ENCODE measurements around the gene MAPK8IP1.

DNA sequence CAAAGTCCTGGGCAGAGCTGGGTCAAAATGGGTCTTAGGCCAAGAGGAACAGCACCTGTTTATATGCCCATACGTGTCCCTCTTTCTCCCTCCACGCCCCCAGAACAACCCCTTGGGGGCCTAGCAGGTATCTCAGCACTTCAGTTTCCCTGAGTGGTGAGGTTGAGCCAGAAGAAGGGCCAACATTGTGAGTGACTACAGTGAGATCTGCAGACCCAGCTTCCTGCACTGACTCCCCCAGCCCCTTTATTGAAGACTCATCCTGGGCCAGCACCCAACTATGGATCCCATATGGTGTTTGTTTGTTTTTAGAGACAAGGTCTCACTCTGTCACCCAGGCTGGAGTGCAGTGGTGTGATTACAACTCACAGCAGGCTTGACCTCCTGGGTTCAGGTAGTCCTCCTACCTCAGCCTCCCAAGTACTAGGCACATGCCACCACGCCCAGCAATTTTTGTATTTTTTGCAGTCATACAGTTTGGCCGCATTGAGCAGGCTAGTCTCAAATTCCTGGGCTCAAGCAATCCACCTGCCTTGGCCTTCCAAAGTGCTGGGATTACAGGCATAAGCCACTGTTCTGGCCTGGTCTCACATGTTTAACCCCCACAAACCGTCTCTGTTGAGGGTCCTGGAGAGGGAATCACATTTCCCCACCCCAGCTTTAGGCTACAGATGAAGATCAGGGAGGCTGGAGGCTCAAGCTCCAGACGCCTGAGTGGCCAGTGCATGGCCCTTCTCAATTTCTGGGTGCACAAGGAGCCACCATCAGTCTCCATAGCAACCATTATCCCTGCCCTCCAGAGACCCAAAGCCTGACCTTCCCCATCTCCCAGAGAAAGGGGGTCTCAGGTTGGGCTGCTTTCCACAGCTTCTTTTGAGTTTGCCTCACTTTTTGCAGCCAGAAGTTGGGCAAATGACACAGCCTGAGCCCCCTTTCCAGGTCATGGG, 35.4 kb downstream of the MAPK8IP1 start:
- TF ChIP-seq, protein P1, sequence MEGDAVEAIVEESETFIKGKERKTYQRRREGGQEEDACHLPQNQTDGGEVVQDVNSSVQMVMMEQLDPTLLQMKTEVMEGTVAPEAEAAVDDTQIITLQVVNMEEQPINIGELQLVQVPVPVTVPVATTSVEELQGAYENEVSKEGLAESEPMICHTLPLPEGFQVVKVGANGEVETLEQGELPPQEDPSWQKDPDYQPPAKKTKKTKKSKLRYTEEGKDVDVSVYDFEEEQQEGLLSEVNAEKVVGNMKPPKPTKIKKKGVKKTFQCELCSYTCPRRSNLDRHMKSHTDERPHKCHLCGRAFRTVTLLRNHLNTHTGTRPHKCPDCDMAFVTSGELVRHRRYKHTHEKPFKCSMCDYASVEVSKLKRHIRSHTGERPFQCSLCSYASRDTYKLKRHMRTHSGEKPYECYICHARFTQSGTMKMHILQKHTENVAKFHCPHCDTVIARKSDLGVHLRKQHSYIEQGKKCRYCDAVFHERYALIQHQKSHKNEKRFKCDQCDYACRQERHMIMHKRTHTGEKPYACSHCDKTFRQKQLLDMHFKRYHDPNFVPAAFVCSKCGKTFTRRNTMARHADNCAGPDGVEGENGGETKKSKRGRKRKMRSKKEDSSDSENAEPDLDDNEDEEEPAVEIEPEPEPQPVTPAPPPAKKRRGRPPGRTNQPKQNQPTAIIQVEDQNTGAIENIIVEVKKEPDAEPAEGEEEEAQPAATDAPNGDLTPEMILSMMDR (IDR thresholded peaks at IDR 0.05; ENCODE audit: extremely low read depth in 1 of 2, insufficient read depth in 1 of 2, low read depth in 1 of 2, low read length in 2 of 2): no peak
- no peak for TF ChIP-seq POLR2AphosphoS5 (IDR thresholded peaks at IDR 0.05; ENCODE audit: insufficient read depth, low read depth, low read length)
